Cardiac fibroblast (primary cell): ENCODE measurements around the gene CTDNEP1.

Experiments used
- DNase-seq, 2 donors: peaks; one replicate each; pipeline versions ENCODE4 v3.0.0 to v3.0.0-alpha.2; 2010; ENCODE audit warnings: low read depth in 2 of 2
- H3K4me3 ChIP-seq, 2 donors: replicated peaks in 1 of 2; 1 replicate in 1 of 2; 2 replicates in 1 of 2; pipeline ENCODE4 v1.5.1; 2011; ENCODE audit warnings: low read depth in 2 of 2, low read length in 2 of 2, mild to moderate bottlenecking in 2 of 2, moderate library complexity in 1 of 2
- TF ChIP-seq, protein P1 (sequence below): IDR thresholded peaks from one replicate; pipeline ENCODE4 v1.5.1; 2011; ENCODE audit warnings: low read depth, mild to moderate bottlenecking, low read length, inconsistent platforms

Gene CTDNEP1

DNA sequence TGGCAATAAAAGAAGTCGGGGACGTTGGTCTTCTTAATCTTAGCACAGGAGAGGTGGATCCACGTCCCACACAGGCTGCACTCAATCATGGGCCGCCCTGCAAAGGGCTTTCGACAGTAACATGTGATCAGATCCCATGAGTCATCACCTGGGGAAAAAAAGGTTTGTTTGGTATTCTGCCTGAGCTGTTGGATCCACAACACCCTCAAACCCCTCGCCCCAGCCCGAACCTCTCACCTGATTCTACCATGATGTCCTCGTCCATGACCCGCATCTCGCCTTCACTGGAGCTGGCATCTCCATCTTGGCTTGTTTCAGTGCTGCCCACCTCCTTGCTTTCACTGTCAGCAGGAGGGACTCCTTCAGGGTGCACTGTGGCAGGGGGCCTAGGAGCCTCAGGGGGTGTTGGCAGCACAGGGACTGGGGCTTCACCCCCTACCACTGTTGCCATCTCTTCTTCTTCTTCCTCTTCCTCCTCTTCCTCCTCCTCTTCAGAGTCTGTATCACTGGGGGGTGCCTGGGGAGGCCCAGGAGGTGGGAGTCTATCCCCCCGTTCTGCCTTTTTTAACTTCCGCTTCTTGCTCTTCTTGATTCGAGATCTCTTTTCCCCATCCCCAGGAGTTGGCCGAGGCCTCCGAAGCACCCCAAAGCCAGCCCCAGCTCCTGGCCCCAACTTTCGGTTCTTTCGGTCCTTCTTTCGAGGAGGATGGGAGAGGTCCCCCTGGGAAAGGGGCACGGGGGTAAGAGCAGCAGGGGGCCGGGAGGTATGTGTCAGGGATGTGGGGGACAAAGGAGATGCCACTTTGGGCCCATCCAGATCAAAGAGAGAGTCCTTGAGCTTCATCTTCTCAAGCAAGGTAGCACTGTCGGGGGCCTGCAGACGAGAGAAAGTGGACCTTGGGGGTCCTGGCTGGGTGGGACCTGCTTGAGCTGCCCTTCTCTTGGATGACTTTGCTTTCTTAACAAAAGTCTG, 15.6 kb downstream of the CTDNEP1 start:
- DNase-seq = peak in 1 of 2 donors; percentile 68
- no peak overlapping the region for H3K4me3 ChIP-seq
- TF ChIP-seq, protein P1, sequence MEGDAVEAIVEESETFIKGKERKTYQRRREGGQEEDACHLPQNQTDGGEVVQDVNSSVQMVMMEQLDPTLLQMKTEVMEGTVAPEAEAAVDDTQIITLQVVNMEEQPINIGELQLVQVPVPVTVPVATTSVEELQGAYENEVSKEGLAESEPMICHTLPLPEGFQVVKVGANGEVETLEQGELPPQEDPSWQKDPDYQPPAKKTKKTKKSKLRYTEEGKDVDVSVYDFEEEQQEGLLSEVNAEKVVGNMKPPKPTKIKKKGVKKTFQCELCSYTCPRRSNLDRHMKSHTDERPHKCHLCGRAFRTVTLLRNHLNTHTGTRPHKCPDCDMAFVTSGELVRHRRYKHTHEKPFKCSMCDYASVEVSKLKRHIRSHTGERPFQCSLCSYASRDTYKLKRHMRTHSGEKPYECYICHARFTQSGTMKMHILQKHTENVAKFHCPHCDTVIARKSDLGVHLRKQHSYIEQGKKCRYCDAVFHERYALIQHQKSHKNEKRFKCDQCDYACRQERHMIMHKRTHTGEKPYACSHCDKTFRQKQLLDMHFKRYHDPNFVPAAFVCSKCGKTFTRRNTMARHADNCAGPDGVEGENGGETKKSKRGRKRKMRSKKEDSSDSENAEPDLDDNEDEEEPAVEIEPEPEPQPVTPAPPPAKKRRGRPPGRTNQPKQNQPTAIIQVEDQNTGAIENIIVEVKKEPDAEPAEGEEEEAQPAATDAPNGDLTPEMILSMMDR = no peak

DNA sequence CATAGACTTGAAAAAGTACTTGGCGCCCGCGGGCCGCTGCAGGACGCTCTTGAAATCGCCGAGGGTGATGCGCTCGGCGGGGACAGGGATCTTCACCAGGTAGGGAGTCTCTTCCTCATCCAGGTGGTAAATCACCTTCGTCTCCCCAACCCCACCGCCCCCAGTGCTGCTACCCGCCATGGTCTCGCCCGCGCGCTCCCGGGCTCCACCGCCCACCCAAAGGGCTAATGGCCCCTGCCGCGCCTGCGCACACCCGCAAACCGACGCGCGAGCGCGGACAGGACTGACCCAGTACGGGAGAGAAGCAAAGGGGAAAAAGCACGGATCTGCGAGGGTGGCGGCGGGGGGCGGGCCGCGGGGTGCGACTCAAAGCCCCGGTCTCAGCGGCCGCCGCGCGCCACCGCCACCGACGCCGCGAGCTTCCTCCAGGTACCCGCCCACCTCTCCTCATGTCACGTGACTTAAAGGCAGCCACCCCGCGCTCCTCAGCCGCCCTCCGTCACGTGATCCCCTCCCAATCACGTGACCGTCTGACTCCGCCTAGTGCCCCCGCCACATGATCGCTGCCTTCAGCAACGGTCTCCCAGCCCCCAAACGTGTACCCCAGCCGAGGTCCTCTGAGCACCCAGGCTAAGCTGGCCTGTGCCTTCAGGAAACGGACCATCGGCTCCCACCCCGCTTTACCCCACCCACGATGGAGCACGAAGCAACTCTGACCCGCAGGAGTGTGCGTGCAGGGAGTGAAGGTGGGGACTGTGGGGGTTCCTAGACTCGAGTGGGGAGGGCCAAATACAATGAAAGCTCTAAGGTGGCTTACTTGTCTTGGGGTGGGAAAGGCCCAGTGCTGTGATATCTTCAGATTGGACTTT, 17.2 kb downstream of the CTDNEP1 start, which contains the start of gene DVL2:
Gene DVL2 (minus strand): TSS at position 435 of the 869 bp plus-strand sequence. CDS start 255 bp downstream, at position 180.
- peak within 1 kb of the TSS; percentile 75 to 80 for H3K4me3 ChIP-seq
- TF ChIP-seq, protein P1 = no peak
- DNase-seq = peak; percentile 96 to 98

DNA sequence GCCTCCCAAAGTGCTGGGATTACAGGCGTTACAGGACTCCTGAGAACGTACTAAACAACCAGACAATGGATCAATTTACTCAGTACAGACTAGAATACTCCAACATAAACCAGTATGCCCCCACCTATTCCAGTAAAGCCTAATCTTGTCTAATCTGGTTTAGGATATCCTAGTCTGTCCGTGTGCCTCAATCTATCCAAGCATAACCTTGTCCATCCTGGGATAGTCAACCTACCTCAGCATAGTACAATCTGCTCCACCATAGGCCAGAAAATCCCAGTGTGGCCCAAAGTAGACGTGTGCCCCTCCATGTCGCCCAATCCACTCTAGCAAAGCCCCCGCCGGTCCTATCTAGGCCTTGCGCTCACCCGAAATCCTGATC, 17.8 kb downstream of the CTDNEP1 start:
- no peak for DNase-seq
- TF ChIP-seq, protein P1 = no peak
- H3K4me3 ChIP-seq = peak overlapping the region; percentile 75 to 80

DNA sequence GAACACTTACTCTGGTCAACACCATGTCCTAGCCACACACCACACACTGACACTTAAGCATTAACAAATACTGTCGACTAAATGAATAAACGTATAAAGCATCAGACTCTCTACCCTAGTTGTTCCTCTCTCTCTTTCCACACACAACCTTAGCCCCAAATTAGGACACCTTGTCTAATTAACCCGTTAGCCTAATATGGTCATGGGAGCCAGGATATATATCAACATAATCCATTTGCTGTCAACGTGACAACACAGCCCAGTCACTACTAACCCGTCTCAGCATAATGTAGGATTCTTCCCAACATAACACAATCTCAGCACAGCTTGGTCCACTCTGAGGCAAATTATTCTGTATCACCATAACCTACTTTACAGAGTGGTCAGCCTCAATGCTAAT, 19.4 kb downstream of the CTDNEP1 start:
- no peak for DNase-seq
- TF ChIP-seq, protein P1 = no peak
- H3K4me3 ChIP-seq = peak overlapping the region in 1 of 2 donors; percentile 3

DNA sequence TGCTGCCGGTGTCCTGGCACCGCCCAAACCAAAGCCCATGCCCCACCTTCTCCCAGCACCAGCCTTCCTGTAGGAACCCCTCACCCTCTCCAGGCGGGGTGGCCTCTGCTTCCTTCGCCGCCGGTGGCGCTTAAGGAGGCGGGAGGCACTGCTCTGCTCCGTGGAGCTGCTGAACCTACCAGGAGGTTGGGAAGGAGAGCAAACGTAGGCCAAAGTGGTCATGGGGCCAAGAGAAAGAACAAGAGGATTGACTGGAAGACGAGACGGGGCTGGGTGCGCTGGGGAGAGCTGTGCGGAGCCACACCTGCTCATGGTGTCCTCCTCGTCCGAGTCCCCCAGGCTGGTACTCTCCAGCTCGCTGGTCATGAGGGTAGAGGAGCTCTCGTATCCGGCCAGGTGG, 22.0 kb downstream of the CTDNEP1 start:
- DNase-seq = no peak
- no peak overlapping the region for H3K4me3 ChIP-seq
- TF ChIP-seq, protein P1 = no peak

DNA sequence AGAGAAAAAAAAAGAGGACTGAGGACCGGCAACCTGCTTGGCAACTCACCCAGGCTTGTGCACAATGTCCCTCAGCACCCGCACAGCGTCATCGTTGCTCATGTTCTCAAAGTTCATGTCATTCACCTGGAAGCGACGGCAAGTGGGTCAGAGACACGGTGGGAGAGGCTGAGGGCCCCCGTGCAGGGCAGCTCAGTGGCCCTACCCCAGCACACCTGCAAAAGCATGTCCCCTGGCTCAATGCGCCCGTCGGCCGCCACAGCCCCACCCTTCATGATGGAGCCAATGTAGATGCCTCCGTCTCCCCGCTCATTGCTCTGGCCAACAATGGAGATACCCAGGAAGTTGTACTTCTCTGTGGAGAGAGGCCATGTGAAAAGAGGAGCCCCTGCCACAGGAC, 22.6 kb downstream of the CTDNEP1 start:
- no peak overlapping the region for H3K4me3 ChIP-seq
- TF ChIP-seq, protein P1 = no peak
- DNase-seq = no peak
